Activated T-cell treated with anti-CD3 and anti-CD28 coated beads, Interleukin-2, amount 50 U/mL, for 24 hours (primary cell): ENCODE results near the gene VSTM4.

Source experiments
- DNase-seq: peaks from one replicate; pipeline ENCODE4 v3.0.0-alpha.2; 2020
- H3K27ac Mint-ChIP-seq: 2 replicates; pipeline ENCODE4 v1.8.0; 2020; ENCODE audit warnings: mild to moderate bottlenecking, mixed read lengths
- H3K27me3 Mint-ChIP-seq: 2 replicates; pipeline ENCODE4 v1.8.0; 2020; ENCODE audit warnings: mixed read lengths
- H3K36me3 Mint-ChIP-seq: 2 replicates; pipeline ENCODE4 v1.8.0; 2020; ENCODE audit warnings: low read depth, mixed read lengths
- H3K4me1 Mint-ChIP-seq: 2 replicates; pipeline ENCODE4 v1.8.0; 2020; ENCODE audit warnings: low read depth, mixed read lengths
- H3K4me3 Mint-ChIP-seq: 2 replicates; pipeline ENCODE4 v1.8.0; 2020; ENCODE audit warnings: mild to moderate bottlenecking, moderate library complexity, mixed read lengths
- H3K9me3 Mint-ChIP-seq: 2 replicates; pipeline ENCODE4 v1.8.0; 2020; ENCODE audit warnings: mixed read lengths

VSTM4 gene

GRCh38 chr10:49025347-49025983 is 89.9 kb downstream of the VSTM4 start:
- Mint-ChIP-seq H3K36me3 (no peaks in the 10 kb centered on the region), H3K4me3 (no peak overlapping the region), H3K27ac (no peak overlapping the region), H3K4me1 (no peaks in the 10 kb centered on the region), H3K27me3 (no peaks in the 10 kb centered on the region), H3K9me3 (no peaks in the 10 kb centered on the region)
- DNase-seq, result no peak

GRCh38 chr10:49024484-49024883 is 90.8 kb downstream of the VSTM4 start:
- Mint-ChIP-seq H3K27ac (no peak overlapping the region), H3K9me3 (no peaks in the 10 kb centered on the region), H3K36me3 (no peaks in the 10 kb centered on the region), H3K4me3 (no peak overlapping the region), H3K27me3 (no peaks in the 10 kb centered on the region), H3K4me1 (no peaks in the 10 kb centered on the region)
- DNase-seq, result no peak

DNA sequence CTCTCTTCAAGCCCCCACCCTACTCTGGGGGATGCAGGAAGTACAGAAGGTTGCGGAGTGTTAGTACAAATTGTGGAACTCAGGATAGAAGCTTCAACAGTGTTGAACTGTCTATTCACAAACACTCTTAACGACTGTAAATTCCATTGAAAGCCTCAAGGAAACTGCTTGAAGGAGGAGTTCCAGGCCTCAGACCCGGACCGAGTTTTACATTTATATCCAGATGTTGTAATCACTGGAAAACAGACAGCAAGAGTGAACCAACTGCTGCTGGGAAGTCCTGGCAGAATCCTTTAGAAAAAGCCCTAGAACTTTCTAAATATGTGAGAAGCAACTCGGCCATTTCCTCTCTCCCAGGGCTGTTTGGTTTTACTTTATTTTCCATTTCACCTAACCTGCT is 91.6 kb downstream of the VSTM4 start:
- Mint-ChIP-seq H3K4me1 (no peaks in the 10 kb centered on the region), H3K27ac (no peak overlapping the region), H3K27me3 (no peaks in the 10 kb centered on the region), H3K4me3 (no peak overlapping the region), H3K9me3 (no peaks in the 10 kb centered on the region), H3K36me3 (no peaks in the 10 kb centered on the region)
- no peak for DNase-seq

GRCh38 chr10:49023071-49023470 is 92.3 kb downstream of the VSTM4 start:
- no peak overlapping the region for H3K27ac Mint-ChIP-seq
- peaks cover 4% of the 10 kb centered on the region for H3K27me3 Mint-ChIP-seq
- H3K36me3 Mint-ChIP-seq, result no peaks in the 10 kb centered on the region
- H3K9me3 Mint-ChIP-seq, result no peaks in the 10 kb centered on the region
- no peak for DNase-seq
- H3K4me3 Mint-ChIP-seq, result no peak overlapping the region
- H3K4me1 Mint-ChIP-seq, result no peaks in the 10 kb centered on the region

GRCh38 chr10:49021685-49022084 is 93.6 kb downstream of the VSTM4 start:
- Mint-ChIP-seq H3K4me1 (no peaks in the 10 kb centered on the region), H3K27ac (no peak overlapping the region), H3K36me3 (no peaks in the 10 kb centered on the region), H3K27me3 (peaks cover 9% of the 10 kb centered on the region), H3K4me3 (no peak overlapping the region), H3K9me3 (no peaks in the 10 kb centered on the region)
- DNase-seq, result no peak

DNA sequence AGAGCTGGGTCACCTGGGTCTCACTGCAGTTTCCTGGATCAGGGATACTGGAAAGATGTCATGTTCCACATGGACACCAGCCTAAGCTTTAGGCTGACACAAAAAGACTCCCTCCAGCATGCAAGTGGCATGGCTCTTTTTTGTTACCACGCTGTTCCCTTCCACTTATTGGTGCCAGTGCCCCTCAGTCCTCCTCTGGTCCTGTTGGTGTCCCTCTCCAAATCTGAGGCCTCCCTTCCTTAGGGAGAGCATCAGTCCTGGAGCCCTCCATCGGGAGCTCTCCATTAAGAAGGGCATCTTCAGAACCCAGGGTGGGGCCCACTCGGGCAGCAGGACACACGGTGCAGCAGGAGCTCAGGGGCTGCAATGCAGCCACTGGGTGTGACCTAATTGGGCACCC is 99.6 kb downstream of the VSTM4 start:
- DNase-seq, result no peak
- Mint-ChIP-seq H3K27me3 (peaks cover 16% of the 10 kb centered on the region), H3K36me3 (no peaks in the 10 kb centered on the region), H3K9me3 (no peaks in the 10 kb centered on the region), H3K4me1 (no peaks in the 10 kb centered on the region), H3K4me3 (no peak overlapping the region), H3K27ac (no peak overlapping the region)

DNA sequence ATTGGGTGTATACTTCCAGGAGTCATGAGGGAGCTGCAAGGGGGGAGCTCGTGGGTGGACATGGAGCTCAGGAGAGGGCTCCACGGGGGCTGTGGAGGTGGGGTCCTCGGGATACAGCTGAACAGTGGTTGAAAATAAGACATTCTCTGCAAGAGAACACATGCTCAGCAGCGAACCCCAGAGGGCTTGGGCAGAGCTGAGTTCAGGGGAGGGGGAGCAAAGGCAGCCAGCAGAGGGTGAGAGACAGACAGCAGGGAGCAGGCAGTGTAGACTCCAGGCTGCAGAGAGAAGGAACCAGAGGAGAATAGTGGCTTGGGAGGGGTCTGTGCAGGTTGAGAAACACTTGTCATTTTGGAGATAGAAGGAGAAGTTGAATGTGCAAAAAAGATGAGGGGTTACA is 102.7 kb downstream of the VSTM4 start:
- peaks cover 12% of the 10 kb centered on the region for H3K27me3 Mint-ChIP-seq
- H3K36me3 Mint-ChIP-seq, result no peaks in the 10 kb centered on the region
- no peaks in the 10 kb centered on the region for H3K4me1 Mint-ChIP-seq
- no peak for DNase-seq
- H3K4me3 Mint-ChIP-seq, result no peak overlapping the region
- H3K9me3 Mint-ChIP-seq, result no peaks in the 10 kb centered on the region
- no peak overlapping the region for H3K27ac Mint-ChIP-seq

- peaks cover 7% of the 10 kb centered on the region for H3K27me3 Mint-ChIP-seq
- H3K9me3 Mint-ChIP-seq, result no peaks in the 10 kb centered on the region
- no peaks in the 10 kb centered on the region for H3K4me1 Mint-ChIP-seq
- no peak overlapping the region for H3K4me3 Mint-ChIP-seq
- no peak overlapping the region for H3K27ac Mint-ChIP-seq
- DNase-seq, result no peak
- H3K36me3 Mint-ChIP-seq, result no peaks in the 10 kb centered on the region
Measured at GRCh38 chr10:49011756-49012155, 103.6 kb downstream of the VSTM4 start.

DNA sequence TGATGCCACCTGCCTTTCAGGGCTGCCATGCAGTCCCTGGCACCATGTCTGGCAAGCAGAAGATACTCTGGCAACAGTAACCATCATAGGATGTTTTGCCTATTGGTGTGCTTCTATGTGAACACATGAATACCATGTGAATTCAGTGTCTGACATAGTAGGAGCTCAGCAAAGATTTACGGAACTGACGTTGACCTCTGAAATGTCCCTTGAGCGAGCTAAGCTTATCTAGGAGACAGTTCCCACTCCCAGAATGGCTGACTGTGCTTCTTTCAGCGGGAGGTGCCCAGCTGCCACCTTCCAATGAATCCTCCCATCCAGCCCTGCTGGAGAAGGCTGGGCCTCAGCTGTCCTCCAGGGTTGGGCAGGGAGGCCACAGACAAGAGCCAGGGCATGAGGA is 104.5 kb downstream of the VSTM4 start:
- H3K4me1 Mint-ChIP-seq, result no peaks in the 10 kb centered on the region
- no peaks in the 10 kb centered on the region for H3K36me3 Mint-ChIP-seq
- peaks cover 5% of the 10 kb centered on the region for H3K27me3 Mint-ChIP-seq
- no peak overlapping the region for H3K4me3 Mint-ChIP-seq
- DNase-seq, result no peak
- no peak overlapping the region for H3K27ac Mint-ChIP-seq
- H3K9me3 Mint-ChIP-seq, result no peaks in the 10 kb centered on the region

GRCh38 chr10:49010295-49010694 is 105.0 kb downstream of the VSTM4 start:
- H3K4me3 Mint-ChIP-seq, result no peak overlapping the region
- no peaks in the 10 kb centered on the region for H3K9me3 Mint-ChIP-seq
- no peaks in the 10 kb centered on the region for H3K4me1 Mint-ChIP-seq
- peaks cover 5% of the 10 kb centered on the region for H3K27me3 Mint-ChIP-seq
- DNase-seq, result no peak
- H3K36me3 Mint-ChIP-seq, result no peaks in the 10 kb centered on the region
- H3K27ac Mint-ChIP-seq, result no peak overlapping the region

DNA sequence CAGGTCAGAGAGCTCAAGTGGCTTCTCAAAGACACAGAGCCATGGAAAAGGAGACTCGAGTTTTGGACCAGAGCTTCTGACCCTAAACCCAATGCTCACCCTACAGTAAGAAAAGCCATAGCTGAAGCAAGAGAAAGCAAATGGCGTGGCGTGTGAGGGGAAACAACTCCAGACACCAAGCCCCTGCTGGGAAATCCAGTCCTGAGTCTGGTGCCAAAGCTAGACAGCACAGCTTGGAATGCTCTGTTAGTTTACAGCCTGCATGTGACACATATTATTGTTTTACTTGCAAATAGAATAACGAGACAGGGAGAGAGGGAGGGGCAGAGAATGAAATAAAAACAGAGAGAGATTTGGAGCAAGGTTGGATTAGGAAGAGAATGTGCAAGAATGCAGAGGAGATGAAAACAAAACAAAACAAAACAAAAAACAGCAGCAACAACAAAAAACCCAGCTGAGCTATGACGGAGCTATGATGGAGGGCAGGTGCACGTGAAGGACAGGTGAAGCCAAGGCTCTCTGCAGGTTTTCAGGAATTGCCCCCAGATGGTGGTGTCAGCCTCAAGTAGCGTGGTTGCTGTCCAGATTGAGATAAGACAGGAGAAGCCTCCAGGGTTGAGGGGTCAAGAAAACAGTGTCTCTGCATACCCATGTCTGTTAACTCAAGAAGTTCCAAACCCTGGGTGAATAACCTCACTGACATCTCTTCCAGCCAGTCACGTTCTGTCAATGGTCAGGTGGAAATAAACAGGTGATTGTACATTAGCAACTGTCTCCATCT is 105.9 kb downstream of the VSTM4 start:
- no peak overlapping the region for H3K27ac Mint-ChIP-seq
- H3K27me3 Mint-ChIP-seq, result no peaks in the 10 kb centered on the region
- DNase-seq, result no peak
- H3K36me3 Mint-ChIP-seq, result no peaks in the 10 kb centered on the region
- no peaks in the 10 kb centered on the region for H3K9me3 Mint-ChIP-seq
- no peaks in the 10 kb centered on the region for H3K4me1 Mint-ChIP-seq
- no peak overlapping the region for H3K4me3 Mint-ChIP-seq

GRCh38 chr10:49008505-49009198 is 106.7 kb downstream of the VSTM4 start:
- no peaks in the 10 kb centered on the region for H3K9me3 Mint-ChIP-seq
- H3K4me3 Mint-ChIP-seq, result no peak overlapping the region
- no peaks in the 10 kb centered on the region for H3K36me3 Mint-ChIP-seq
- H3K27me3 Mint-ChIP-seq, result no peaks in the 10 kb centered on the region
- H3K27ac Mint-ChIP-seq, result no peak overlapping the region
- no peaks in the 10 kb centered on the region for H3K4me1 Mint-ChIP-seq
- DNase-seq, result no peak

GRCh38 chr10:49008091-49008490 is 107.2 kb downstream of the VSTM4 start:
- Mint-ChIP-seq H3K36me3 (no peaks in the 10 kb centered on the region), H3K9me3 (no peaks in the 10 kb centered on the region), H3K27me3 (no peaks in the 10 kb centered on the region), H3K4me3 (no peak overlapping the region), H3K4me1 (no peaks in the 10 kb centered on the region), H3K27ac (no peak overlapping the region)
- DNase-seq, result no peak

DNA sequence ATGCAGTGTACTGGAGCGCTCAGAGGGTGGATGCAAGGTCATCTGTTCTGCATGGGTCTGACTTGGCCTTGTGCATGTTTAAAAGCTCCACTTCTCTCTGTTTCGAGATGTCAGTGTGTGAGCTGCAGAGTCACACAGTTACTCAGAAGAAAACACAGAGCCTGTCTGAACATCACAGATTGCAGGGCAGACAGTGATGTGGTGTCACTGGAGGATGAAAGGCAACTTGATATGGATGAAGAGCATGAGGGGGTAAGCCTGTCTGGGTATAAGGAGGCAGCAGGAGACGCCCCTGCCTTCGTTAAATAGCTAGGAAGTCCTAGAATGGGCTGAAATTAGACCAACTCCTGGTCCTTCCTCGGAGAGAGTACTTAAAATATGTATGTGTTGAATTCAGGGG is 108.2 kb downstream of the VSTM4 start:
- H3K4me3 Mint-ChIP-seq, result no peak overlapping the region
- DNase-seq, result no peak
- H3K36me3 Mint-ChIP-seq, result no peaks in the 10 kb centered on the region
- no peaks in the 10 kb centered on the region for H3K4me1 Mint-ChIP-seq
- no peaks in the 10 kb centered on the region for H3K27me3 Mint-ChIP-seq
- H3K27ac Mint-ChIP-seq, result no peak overlapping the region
- no peaks in the 10 kb centered on the region for H3K9me3 Mint-ChIP-seq

GRCh38 chr10:49005270-49005669 is 110.1 kb downstream of the VSTM4 start:
- Mint-ChIP-seq H3K36me3 (no peaks in the 10 kb centered on the region), H3K4me1 (no peaks in the 10 kb centered on the region), H3K4me3 (no peak overlapping the region), H3K27me3 (peaks cover 2% of the 10 kb centered on the region), H3K9me3 (no peaks in the 10 kb centered on the region), H3K27ac (no peak overlapping the region)
- no peak for DNase-seq
